GM18951 (cell line): ENCODE measurements around the gene ANXA7.

ENCODE experiments used
- POLR2A ChIP-seq: IDR thresholded peaks from 4 replicates; pipeline ENCODE4 v1.6.1; 2011; ENCODE audit warnings: mild to moderate bottlenecking; ENCODE audit not compliant: insufficient read length, insufficient read depth; ENCODE audit errors: extremely low read depth
- in situ Hi-C: fragments of 300-500 bp; cut with MboI; formaldehyde crosslinking; loops from one replicate; pipeline ENCODE4 v1.12.0; 2022; ENCODE audit warnings: low sequenced_read_pairs, mixed read lengths, inconsistent platforms; ENCODE audit not compliant: unreplicated experiment

ANXA7 gene

DNA sequence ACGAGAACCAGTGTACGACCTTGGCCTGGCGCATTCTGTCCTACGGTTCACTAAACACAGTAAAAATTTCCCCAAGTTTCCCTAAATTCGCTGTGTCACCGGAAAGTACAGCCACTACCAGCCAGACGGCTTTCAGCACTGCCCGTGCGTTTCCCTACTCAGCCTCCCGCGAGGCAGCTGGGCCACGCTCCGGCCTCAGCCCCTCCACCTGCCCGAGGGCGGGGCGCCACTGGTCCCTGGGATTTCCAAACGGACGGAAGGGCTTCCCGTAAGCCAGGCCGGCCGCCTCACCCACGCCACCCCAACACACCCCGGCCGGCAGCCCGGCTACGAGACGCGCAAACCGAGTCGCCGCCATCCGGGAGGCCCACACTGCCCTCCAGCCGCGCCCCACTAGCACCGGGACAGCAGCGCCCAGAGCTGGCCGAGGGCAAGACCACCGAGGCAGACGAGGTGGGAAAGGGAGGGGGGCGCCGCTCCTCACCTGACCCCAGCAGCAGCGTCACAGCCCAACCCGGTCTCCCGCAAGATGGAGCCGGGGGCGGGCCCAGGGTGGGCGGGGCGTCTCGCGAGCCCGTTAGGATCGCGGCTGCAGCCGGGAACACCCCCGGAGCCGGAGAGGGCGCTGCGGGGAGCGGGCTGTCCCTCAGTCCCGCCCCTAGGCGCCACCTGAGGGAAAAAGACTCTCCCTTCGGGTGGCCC is at the start of gene ANXA7:
TSS of gene ANXA7 (minus strand) at position 531 of the 702 bp plus-strand sequence. CDS start 13,202 bp downstream, outside the sequence.
- in situ Hi-C loops: no loop called here
- TF ChIP-seq POLR2A: peak; percentile 86

DNA sequence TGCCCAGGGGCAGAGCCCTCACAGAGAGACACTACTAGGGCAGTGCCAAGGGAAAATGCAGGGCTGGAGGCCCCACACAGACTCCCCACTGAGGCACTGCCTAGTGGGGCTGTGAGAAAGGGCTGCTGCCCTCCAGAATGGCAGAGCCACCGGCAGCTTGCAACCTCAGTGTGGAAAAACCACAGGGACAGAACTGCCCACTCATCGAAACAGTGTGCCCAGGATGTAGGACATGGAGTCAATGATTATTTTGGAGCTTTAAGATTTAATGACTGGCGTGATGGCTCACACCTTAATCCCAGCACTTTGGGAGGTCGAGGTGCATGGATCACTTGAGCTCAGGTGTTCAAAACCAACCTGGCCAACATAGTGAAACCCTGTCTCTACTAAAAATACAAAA is 47.0 kb upstream of the ANXA7 start:
- in situ Hi-C loops: no loop called here
- TF ChIP-seq POLR2A: no peak

DNA sequence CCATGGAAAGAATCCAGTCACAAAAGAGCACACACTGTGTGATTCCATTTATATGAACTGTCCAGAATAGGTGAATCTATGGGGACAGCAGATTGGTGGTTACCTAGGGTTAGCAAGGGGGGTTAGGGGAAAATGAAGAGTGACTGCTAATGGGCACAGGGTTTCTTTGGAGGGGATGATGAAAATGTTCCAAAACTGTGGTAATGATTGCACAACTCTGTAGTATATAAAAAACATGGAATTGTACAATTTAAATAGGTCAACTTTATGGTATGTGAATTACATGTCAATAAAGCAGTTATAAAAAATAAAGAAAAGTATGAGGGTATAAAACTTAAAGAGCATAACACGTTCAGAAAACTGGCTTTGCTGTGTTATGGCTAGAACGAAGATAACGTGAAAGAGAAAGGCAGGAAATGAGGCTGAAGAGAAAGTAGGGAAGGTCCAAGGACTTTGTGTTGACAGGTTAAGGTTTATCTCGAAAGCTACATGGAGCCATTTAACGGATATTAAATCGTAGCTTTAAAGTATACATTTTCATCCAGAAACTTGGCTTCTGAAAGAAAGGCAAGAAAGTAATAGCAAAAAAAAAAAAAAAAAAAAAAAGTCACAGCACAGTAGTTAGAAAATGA is 45.9 kb upstream of the ANXA7 start:
- no peak for TF ChIP-seq POLR2A
- in situ Hi-C loops: no loop called here

DNA sequence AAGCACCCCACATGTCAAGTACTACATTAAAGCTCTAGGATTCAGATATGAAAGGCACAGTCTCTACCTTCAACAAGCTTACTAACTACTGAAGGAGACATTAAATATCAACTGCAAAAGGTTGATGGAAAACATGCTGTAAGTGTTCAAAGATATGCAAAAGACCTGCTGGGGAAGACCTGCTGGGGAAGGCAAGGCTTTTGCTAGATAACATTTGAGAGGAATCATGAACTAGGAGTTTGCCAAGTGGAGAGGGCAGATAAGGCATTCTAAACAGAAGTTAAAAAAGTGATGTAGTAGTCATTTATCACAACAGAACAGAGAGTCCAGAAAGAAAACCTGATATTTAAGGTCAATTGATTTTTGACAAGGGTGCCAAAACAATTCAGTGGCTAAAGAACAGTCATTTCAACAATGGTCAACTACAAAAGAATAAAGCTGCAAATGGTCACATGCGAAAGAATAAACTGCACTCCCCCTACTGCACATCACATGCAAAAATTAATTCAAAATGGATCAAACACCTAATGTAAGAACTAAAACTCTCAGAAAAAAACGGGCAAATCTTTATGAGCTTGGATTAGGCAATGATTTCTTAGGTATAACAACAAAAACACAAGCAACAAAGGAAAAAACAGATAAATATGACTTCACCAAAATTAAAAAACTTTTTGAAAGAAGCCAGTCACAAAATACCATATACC is 42.5 kb upstream of the ANXA7 start:
- no peak for TF ChIP-seq POLR2A
- in situ Hi-C loops: no loop called here

DNA sequence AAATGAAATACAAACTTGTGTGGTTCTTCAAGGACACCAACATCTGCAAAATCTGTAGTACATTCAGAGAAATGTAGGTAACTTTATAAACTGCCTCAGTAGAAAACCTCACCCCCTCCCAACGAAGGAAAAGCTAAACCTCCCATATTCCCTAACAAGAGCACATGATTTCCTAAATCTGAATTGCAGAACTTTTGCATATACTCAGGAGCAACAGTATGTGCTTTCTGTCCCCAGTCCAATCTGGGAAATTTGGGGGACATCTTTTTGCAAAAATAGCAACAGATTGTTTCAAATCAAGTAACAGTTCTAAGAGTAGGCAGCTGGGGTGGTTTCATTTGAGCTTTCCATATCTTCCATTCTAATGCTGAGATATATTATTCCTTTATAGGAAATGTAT is 35.3 kb upstream of the ANXA7 start:
- no peak for TF ChIP-seq POLR2A

DNA sequence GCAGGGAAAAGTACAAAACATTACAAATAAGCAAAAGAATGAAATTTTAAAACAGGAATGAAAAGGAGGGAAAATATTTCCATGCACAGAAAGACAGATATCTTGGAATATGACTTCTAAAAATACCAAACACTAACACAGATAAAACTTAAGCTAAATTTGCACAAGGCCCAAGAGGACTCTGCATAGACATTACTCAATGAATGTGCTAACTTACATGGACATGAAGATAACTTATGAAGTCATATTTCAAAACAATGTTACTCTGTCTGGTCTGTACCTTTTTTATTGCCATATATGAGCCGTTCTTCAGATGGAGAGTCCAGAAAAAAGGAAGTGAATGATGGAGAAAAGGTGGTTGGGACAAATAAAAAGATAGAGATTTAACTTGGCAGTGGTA is 34.5 kb upstream of the ANXA7 start:
- TF ChIP-seq POLR2A: no peak
- in situ Hi-C loops: no loop called here

More for the DNA sequence above, 35.3 kb upstream of the ANXA7 start:
- in situ Hi-C loops: no loop called here

DNA sequence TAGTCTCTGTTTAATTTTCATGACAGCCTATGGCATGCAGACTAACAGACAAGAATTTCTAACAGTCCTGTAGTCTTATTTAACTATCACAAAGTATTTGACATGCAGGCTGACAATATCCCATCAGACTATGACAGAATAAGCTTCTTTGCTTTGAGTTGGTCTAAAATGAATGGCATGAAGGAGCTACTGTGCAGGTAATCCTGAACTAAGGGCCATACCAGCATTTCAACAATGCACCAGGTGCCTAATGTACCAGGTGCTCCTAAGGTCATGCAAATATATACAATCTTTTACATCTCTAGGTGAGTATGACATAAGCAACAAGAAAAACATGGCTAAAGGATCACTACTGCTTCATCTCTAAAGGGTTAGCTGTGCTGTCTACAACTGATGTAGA is 33.1 kb upstream of the ANXA7 start:
- in situ Hi-C loops: no loop called here
- no peak for TF ChIP-seq POLR2A

DNA sequence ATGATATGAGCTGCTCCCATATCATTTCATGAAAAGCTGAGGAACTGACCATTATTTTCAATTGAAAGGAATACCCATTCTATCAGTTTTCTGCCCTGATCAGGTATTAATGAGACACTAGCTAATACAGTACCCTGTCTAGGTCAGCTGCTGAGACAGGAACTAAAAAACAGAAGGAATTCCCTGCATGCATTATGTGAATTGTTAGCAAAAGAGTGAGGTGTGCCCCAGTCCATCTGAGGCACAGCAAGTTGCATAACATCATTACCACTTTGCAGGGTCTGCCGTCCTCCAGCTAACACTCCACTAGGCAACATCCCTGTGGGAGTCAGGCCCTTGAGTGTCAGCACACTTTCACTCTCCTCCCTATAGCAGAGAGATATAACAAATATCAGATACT is 30.6 kb upstream of the ANXA7 start:
- TF ChIP-seq POLR2A: no peak
- in situ Hi-C loops: no loop called here

DNA sequence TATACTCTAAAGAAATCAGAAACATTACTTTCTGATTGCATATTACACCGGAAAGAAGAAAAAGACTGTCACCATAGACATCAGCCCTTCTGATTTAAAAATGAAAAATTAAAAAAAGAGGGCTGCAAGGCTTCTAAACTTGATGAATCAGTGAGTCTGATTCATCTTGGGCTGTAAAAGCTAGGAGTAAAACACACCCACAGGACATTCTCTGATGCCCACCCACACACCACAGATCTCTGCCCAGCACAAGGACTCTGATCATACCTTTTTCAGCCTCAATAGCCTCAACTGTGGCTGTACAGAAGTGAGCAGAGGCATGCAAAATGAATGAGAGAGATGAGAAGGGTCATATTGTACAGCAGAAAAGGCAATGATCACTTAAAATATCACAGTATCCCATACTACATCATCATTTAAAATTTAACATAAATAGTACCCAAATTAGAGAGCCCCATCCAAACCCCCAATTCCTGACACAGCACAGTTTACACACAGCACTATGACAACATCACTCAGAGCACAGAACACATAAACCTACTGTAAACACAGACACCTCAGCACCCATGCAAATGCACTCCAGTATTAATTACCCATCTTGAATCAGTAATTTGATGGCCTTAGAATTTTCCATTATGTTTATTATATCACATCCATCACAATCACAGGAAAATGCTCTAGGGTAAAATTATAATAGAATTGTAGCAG is 25.9 kb upstream of the ANXA7 start:
- in situ Hi-C loops: no loop called here
- no peak for TF ChIP-seq POLR2A

DNA sequence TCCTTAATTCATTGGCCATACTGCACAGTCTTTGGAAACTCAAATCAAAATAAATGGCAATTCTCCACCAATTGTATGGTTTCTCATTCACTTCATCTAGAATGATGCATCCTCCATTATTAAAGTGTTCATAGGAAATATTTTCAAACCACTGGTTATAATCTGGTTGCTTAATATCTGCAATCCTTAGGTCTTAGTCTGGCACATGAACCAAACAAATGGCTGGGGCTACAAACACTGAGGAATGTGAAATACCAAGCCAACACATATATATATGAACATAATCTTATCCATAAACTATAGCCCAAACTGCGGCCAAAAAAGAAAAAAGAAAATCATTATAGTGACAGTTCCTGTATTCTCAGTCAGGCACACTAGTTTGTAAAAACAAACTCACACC is 25.2 kb upstream of the ANXA7 start:
- TF ChIP-seq POLR2A: no peak
- in situ Hi-C loops: no loop called here

DNA sequence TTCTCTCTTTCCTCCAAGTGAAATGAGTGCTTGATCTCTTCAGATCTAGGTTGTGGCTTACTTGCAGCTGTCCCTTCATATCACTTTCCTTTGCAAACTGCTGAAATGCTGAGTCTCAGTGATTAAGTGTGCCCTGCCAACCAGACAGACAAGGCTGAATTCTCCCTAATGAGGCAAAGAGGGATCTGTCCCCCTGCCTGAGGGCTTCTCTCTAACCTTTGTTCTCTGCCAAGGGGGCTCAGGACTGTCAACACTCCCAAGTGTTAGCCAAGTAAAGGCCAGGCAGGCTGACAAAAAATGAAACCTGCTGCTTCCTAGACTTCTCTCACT is 19.6 kb upstream of the ANXA7 start, which contains the start of gene MSS51:
TSS of gene MSS51 (minus strand) at position 24 of the 330 bp plus-strand sequence. CDS start 5,277 bp downstream, outside the sequence.
- no peak for TF ChIP-seq POLR2A
- in situ Hi-C loops: no loop called here

DNA sequence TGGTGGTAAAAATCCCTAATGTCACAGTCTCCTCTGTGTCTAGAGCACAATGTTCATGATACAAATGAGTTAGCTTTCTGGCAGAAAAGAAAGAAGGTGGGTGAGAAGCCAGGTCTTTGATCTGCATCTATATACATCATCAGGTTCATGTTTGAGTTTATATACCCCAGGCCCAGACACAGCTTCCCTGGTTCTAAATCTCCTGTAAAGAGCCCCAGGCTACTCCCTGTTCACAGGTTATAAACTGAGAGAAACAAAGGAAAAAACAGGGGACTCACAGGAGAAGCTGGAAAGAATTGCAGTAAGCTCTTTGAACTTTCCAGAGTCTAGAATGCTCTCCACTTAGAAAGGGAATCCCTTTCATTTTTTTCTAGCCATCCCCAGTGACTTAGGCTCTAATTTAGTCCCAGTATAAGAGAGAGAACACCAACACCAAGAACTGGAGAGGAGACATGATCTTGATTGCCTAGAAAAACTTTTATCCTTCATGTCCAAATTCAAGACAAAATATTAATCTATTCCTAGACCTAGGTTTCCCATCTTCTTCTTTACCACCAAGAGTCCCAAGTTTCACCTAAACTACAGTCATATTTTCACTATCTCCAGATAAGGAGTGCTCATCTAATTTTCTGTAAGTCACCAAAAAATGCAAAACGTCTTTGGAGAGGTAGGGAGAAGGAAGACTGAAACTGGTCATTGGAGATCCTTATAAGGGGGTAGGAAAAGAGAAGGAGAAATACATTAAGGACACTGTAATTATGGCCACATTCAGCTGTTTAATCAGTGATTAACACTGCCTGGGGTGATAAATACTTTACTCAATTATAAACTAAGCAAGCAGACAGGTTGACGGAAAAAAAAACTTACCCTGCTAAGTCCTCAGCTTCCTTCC is 19.0 kb upstream of the ANXA7 start:
- in situ Hi-C loops: no loop called here

DNA sequence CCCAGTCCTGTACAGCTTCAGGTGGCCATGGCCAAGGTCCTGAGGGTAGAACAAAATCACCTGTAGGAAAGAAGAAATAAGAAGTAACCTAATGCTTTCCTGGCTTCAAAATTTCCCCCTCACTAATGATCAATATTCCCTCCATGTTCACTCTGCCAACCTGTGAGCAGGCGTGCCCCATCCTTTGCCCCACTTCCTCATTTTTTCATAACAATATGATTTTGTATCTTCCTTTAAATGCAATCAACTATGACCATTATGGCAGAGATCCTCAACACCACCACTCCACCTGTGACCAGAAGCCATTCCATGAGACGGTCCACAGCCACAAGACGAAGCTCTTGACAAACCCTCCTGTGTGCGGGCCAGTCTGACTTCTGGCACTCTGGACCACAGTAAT is 12.5 kb upstream of the ANXA7 start:
- in situ Hi-C loops: no loop called here
- no peak for TF ChIP-seq POLR2A

More for the DNA sequence above, 19.0 kb upstream of the ANXA7 start:
- no peak for TF ChIP-seq POLR2A

DNA sequence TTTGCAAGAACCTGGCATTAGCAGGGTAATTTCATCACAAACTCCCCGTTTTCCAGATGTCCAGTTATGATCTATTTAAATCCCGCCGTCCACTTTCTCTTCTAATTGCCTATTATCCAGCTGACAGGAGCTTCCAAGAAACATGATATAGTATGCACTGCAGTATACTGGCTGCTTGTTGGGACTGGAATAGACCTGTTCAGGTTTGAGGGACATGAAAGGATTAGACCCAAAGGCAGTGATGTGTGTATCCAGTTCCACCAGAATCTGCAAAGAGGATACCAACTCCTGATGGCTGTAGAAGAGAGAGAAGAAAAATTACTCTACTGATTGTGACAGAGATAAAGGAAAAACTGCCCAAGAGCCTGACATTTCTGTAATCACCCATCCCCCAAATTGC is 10.6 kb upstream of the ANXA7 start:
- TF ChIP-seq POLR2A: no peak
- in situ Hi-C loops: no loop called here
